Hepatocyte (in vitro differentiated cells): ENCODE results near the gene ASXL1. TPM values are rescaled to one million over a fixed set of nuclear protein-coding genes. Genes with fewer than 3 reads are reported as not detected.
"Not testable (repeated sequence)": the region's sequence is repeated elsewhere in the genome, so short reads cannot be mapped to it uniquely, and the experiment has no call there.

Experiments
- DNase-seq: peaks from one replicate; pipeline ENCODE4 v3.0.0-alpha.2; 2016; ENCODE audit warnings: low spot score
- H2AFZ ChIP-seq: fragments of 200-600 bp; sonication (generic); 2 replicates; pipeline ENCODE4 v1.6.0; 2016; ENCODE audit warnings: antibody characterized with exemption, mild to moderate bottlenecking
- H3K27ac ChIP-seq: fragments of 200-600 bp; sonication (generic); 2 replicates; pipeline ENCODE4 v1.5.1; 2016; ENCODE audit warnings: mild to moderate bottlenecking
- H3K27me3 ChIP-seq: fragments of 200-600 bp; sonication (generic); 2 replicates; pipeline ENCODE4 v1.6.1; 2016
- H3K36me3 ChIP-seq: fragments of 200-600 bp; sonication (generic); replicated peaks from 2 replicates; pipeline ENCODE4 v1.5.1; 2016; ENCODE audit warnings: low read depth; ENCODE audit not compliant: insufficient read depth
- H3K4me1 ChIP-seq: fragments of 200-600 bp; sonication (generic); 2 replicates; pipeline ENCODE4 v1.5.1; 2016; ENCODE audit warnings: mild to moderate bottlenecking, moderate library complexity; ENCODE audit not compliant: insufficient read depth
- H3K4me2 ChIP-seq: fragments of 200-600 bp; sonication (generic); 2 replicates; pipeline ENCODE4 v1.6.0; 2016
- H3K4me3 ChIP-seq: fragments of 200-600 bp; sonication (generic); 2 replicates; pipeline ENCODE4 v1.5.1; 2016; ENCODE audit warnings: mild to moderate bottlenecking
- H3K79me2 ChIP-seq: fragments of 200-600 bp; sonication (generic); 2 replicates; pipeline ENCODE4 v1.6.0; 2017; ENCODE audit warnings: mild to moderate bottlenecking
- H3K9me2 ChIP-seq: fragments of 200-600 bp; sonication (generic); replicated peaks from 2 replicates; pipeline ENCODE4 v1.6.0; 2017; ENCODE audit warnings: mild to moderate bottlenecking; ENCODE audit not compliant: insufficient read depth
- H3K9me3 ChIP-seq: fragments of 200-600 bp; sonication (generic); 2 replicates; pipeline ENCODE4 v1.5.1; 2016; ENCODE audit warnings: low read depth, mild to moderate bottlenecking
- H4K20me1 ChIP-seq: fragments of 200-600 bp; sonication (generic); 2 replicates; pipeline ENCODE4 v1.6.0; 2016; ENCODE audit warnings: mild to moderate bottlenecking; ENCODE audit not compliant: insufficient read depth, poor library complexity, severe bottlenecking
- EZH2 ChIP-seq: fragments of 200-600 bp; sonication (generic); IDR thresholded peaks from 2 replicates; pipeline ENCODE4 v1.6.1; 2016; ENCODE audit warnings: antibody characterized with exemption, mild to moderate bottlenecking, borderline replicate concordance
- EZH2phosphoT487 ChIP-seq: fragments of 200-600 bp; sonication (generic); IDR thresholded peaks from one replicate; pipeline ENCODE4 v1.6.1; 2018; ENCODE audit warnings: antibody characterized with exemption, mild to moderate bottlenecking, low read depth, moderate library complexity; ENCODE audit not compliant: unreplicated experiment, severe bottlenecking
- WGBS: methylation state at CpG from one replicate; pipeline ENCODE4 v1.1.6; 2016; ENCODE audit warnings: low lambda C conversion rate; ENCODE audit errors: missing lambda C conversion rate; 5-methylcytosine and 5-hydroxymethylcytosine counted together
- polyA plus RNA-seq: library from polyadenylated mRNA; unstranded; fragments of >200 nt; fragmentation: Nextera tagmentation; extraction: Ambion mirVana; gene quantifications from 2 replicates; pipeline ENCODE4 v1.2.1, GENCODE V29; 2016
- total RNA-seq: library from RNA; depleted of rRNA; stranded (reverse); fragments of >200 nt; gene quantifications from 2 replicates; pipeline ENCODE4 v1.2.3, GENCODE V29; 2014
- TF ChIP-seq, protein P1 (sequence below): fragments of 200-600 bp; sonication (generic); IDR thresholded peaks from 2 replicates; pipeline ENCODE4 v1.5.1; 2016; ENCODE audit warnings: antibody characterized with exemption, mild to moderate bottlenecking; ENCODE audit not compliant: poor library complexity

Gene ASXL1
- total and polyA plus RNA-seq, 2 experiments from 2014 or later, result 82.0 to 95.6 TPM

DNA sequence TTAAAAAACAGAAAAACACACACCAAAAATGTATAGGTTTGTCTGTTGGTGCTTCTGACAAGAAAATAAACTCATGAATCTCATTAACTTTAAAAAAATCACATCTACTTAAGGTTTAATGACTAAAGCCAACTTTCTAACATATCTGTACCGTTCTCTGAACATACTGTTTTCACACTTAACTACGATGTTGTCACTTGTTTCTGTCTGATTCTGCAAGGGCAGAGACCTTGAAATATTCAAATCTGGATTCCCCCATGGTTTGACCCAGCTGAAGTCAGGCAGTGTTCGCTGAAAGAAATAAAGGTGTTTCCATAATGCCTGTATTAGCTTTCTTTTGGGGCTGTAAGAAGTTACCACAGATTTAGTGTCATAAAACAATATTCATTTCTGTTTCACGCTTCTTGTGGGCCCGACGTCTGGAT lies 2.7 kb upstream of the ASXL1 start:
- H3K79me2 ChIP-seq, result peaks cover 18% of the 10 kb centered on the region
- H2AFZ ChIP-seq, result no peak overlapping the region
- WGBS, result 79% methylated on average over 6 of the region's 6 CpGs
- H3K4me2 ChIP-seq, result peak overlapping the region; percentile 3
- DNase-seq, result no peak
- H4K20me1 ChIP-seq, result peaks cover 13% of the 10 kb centered on the region
- H3K4me3 ChIP-seq, result no peak overlapping the region
- no peaks in the 10 kb centered on the region for H3K36me3 ChIP-seq
- H3K27ac ChIP-seq, result peak overlapping the region; percentile 64
- no peaks in the 10 kb centered on the region for H3K9me3 ChIP-seq
- peaks cover 33% of the 10 kb centered on the region for H3K4me1 ChIP-seq
- TF ChIP-seq EZH2 (no peak), EZH2phosphoT487 (no peak)
- TF ChIP-seq, protein P1, sequence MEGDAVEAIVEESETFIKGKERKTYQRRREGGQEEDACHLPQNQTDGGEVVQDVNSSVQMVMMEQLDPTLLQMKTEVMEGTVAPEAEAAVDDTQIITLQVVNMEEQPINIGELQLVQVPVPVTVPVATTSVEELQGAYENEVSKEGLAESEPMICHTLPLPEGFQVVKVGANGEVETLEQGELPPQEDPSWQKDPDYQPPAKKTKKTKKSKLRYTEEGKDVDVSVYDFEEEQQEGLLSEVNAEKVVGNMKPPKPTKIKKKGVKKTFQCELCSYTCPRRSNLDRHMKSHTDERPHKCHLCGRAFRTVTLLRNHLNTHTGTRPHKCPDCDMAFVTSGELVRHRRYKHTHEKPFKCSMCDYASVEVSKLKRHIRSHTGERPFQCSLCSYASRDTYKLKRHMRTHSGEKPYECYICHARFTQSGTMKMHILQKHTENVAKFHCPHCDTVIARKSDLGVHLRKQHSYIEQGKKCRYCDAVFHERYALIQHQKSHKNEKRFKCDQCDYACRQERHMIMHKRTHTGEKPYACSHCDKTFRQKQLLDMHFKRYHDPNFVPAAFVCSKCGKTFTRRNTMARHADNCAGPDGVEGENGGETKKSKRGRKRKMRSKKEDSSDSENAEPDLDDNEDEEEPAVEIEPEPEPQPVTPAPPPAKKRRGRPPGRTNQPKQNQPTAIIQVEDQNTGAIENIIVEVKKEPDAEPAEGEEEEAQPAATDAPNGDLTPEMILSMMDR, result no peak
- no peaks in the 10 kb centered on the region for H3K27me3 ChIP-seq
- no peaks in the 10 kb centered on the region for H3K9me2 ChIP-seq

DNA sequence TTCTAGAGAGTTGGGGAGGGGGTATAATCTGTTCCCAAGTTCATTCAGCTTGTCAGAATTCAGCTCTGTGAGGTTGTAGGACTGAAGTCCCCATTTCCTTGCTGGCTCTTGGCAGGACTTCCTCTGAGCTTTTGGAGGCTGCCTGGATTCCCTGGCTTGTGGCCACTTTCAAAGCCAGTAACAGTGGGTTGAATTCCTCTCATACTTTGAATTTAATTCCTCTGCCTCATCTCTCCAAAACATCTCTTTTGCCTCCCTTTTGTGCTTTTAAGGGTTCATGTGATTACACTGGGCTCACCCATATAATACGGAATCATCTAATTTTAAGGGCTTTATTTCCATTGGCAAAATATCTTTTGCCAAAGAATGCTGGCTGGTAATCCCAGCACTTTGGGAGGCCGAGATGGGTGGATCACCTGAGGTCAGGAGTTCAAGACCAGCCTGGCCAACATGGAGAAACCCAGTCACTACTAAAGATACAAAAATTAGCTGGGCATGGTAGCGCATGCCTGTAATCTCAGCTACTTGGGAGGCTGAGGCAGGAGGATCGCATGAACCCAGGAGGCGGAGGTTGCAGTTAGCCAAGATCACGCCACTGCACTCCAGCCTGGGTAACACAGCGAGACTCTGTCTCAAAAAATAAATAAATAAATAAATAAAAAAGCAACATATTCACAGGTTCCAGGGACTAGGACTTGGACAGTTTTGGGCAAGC lies 2.1 kb upstream of the ASXL1 start:
- not testable (repeated sequence) for H3K36me3 ChIP-seq, H3K9me2 ChIP-seq, H2AFZ ChIP-seq, DNase-seq, H3K27me3 ChIP-seq, H3K9me3 ChIP-seq, H3K4me3 ChIP-seq, H3K4me2 ChIP-seq
- H3K79me2 ChIP-seq, result peaks cover 24% of the 10 kb centered on the region
- peaks cover 19% of the 10 kb centered on the region for H4K20me1 ChIP-seq
- H3K27ac ChIP-seq, result peak overlapping the region; percentile 90
- 85% methylated on average over 7 of the region's 7 CpGs for WGBS
- H3K4me1 ChIP-seq, result peaks cover 38% of the 10 kb centered on the region

DNA sequence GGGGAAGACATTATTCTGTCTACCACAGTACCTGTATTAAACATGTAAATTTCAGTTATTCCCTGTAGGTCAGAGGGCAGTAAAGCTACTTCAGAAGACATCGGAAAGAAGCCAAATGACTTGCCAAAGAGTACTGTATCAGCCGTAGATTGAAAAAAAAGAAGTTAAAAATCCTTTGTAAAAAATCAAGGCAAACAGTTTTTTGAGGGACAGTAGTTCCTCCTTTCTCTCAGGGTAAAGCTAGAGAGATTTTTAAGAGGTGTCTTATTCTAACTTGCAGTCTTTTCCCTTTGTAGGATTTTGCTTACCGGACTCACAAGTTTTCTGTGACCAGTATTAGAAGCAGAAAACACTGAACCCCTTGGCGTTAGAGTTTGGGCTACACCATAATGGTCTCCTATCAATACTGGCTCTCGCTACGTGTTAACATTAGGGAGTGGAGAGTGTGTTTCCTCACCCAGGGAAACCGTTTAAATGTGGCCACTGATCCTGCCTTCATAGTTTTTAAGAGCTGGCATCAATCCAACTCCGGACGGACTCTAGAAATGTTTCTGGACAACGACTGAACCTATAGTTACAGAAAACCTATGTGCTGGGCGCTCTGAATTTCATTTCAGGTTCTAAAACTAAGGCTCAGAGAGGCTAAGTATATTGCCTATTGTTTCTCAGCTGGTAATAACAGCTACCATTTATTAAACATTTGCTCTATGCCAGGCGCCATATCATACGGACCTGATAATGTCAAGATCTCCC lies 1.3 kb upstream of the ASXL1 start:
- H2AFZ ChIP-seq, result peak overlapping the region; percentile 61
- peak overlapping the region; percentile 90 for H3K27ac ChIP-seq
- no peaks in the 10 kb centered on the region for H3K27me3 ChIP-seq
- peak overlapping the region; percentile 80 for H3K4me2 ChIP-seq
- peak; percentile 37 for DNase-seq
- peak overlapping the region; percentile 31 for H3K4me3 ChIP-seq
- no peaks in the 10 kb centered on the region for H3K9me2 ChIP-seq
- peaks cover 32% of the 10 kb centered on the region for H3K79me2 ChIP-seq
- no peaks in the 10 kb centered on the region for H3K36me3 ChIP-seq
- H3K4me1 ChIP-seq, result peaks cover 38% of the 10 kb centered on the region
- 64% methylated on average over 13 of the region's 13 CpGs for WGBS
- peaks cover 25% of the 10 kb centered on the region for H4K20me1 ChIP-seq
- no peaks in the 10 kb centered on the region for H3K9me3 ChIP-seq
- TF ChIP-seq, protein P1, result no peak
- TF ChIP-seq EZH2phosphoT487 (no peak), EZH2 (no peak)

DNA sequence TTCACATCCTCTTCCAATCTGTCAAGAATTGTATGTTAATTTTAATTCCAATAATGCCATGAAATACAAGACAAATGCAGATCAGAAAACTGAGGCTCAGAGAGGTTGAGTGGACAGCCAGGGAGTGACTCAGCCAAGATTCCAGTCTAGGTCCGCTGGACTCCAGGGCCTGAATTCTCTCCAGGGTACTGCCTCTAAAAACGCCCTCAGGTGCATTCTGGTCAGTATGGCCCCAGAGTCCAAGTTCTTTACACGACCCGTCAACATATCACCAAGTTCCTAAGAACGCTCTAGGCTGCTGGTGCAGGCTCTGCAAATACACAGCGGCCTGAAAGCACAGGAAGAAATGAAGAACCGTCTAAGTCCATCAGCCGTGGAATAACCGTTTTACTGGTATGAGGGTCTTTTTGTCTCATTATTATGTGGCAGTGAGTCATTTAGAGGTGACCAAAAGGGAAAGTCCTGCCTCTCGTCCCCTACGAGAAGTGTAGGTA lies 709 bp upstream of the ASXL1 start:
- WGBS, result 2% methylated on average over 11 of the region's 11 CpGs
- Histone ChIP-seq H3K27ac (peak overlapping the region; percentile 90), H4K20me1 (peaks cover 30% of the 10 kb centered on the region), H3K9me2 (no peaks in the 10 kb centered on the region), H3K79me2 (peaks cover 38% of the 10 kb centered on the region), H3K36me3 (no peaks in the 10 kb centered on the region), H3K9me3 (no peaks in the 10 kb centered on the region), H3K4me3 (peak overlapping the region; percentile 31), H3K4me2 (peak overlapping the region; percentile 80), H3K4me1 (peaks cover 38% of the 10 kb centered on the region), H3K27me3 (no peaks in the 10 kb centered on the region), H2AFZ (peak overlapping the region; percentile 61)
- peak; percentile 80 for DNase-seq
- TF ChIP-seq, protein P1, result no peak
- TF ChIP-seq EZH2phosphoT487 (no peak), EZH2 (no peak)
